A549 (cell line): ENCODE measurements around the gene OR52A5.
"Not testable (repeated sequence)": the region's sequence is repeated elsewhere in the genome, so short reads cannot be mapped to it uniquely, and the experiment has no call there.

ENCODE experiments used
- CEBPB ChIP-seq, 2 experiments: fragments of >200 bp in 1 of 2; sonication (Bioruptor Twin) in 1 of 2; formaldehyde crosslinking in 1 of 2; IDR thresholded peaks; 2 replicates each; pipeline ENCODE4 v1.6.1; 2012 to 2016
- CTCF ChIP-seq: fragments of >200 bp; sonication (Bioruptor Twin); formaldehyde crosslinking; IDR thresholded peaks from 3 replicates; pipeline ENCODE4 v1.5.1; 2016
- GATA3 ChIP-seq: IDR thresholded peaks from 2 replicates; pipeline ENCODE4 v1.6.1; 2012; ENCODE audit warnings: borderline replicate concordance
- MAFK ChIP-seq: fragments of 450-650 bp; IDR thresholded peaks from 2 replicates; pipeline ENCODE4 v1.6.1; 2014; ENCODE audit not compliant: partially characterized antibody
- MAX ChIP-seq: IDR thresholded peaks from 2 replicates; pipeline ENCODE4 v1.6.1; 2012
- NFE2L2 ChIP-seq: fragments of 150-350 bp; conservative IDR thresholded peaks from 2 replicates; pipeline ENCODE4 v1.6.1; 2014; ENCODE audit warnings: low read length
- POLR2A ChIP-seq: IDR thresholded peaks from 2 replicates; pipeline ENCODE4 v1.6.1; 2012; ENCODE audit warnings: mild to moderate bottlenecking, low read length
- REST ChIP-seq: fragments of 200-600 bp; sonication (generic); IDR thresholded peaks from 2 replicates; pipeline ENCODE4 v1.6.1; 2016; ENCODE audit warnings: antibody characterized with exemption, mild to moderate bottlenecking, moderate library complexity
- RFX5 ChIP-seq: fragments of 450-650 bp; IDR thresholded peaks from 2 replicates; pipeline ENCODE4 v1.7.1; 2014; ENCODE audit warnings: antibody characterized with exemption, mild to moderate bottlenecking, moderate library complexity

- TF ChIP-seq REST; NFE2L2; CEBPB (IDR thresholded peaks at IDR 0.05); CTCF; MAX; MAFK; RFX5; POLR2A; GATA3: not testable (repeated sequence)
These were observed 6.0 kb upstream of the OR52A5 start for GRCh38 chr11:5144206-5144605.
